GM19372 (cell line): ENCODE data around the gene LRRN2.
"Not testable (repeated sequence)": the region's sequence is repeated elsewhere in the genome, so short reads cannot be mapped to it uniquely, and the experiment has no call there.

ENCODE experiments used
- ATAC-seq: cut with Tn5 transposase; IDR thresholded peaks from one replicate; pipeline ENCODE4 v1.9.1; 2021; ENCODE audit warnings: mild to moderate bottlenecking, low read depth, moderate library complexity; ENCODE audit not compliant: unreplicated experiment

The LRRN2 gene

GRCh38 chr1:204578867-204579664 is 106.5 kb downstream of the LRRN2 start:
- ATAC-seq: peak; percentile 67

- no peak for ATAC-seq
These were observed 107.6 kb downstream of the LRRN2 start for GRCh38 chr1:204577794-204578478.

DNA sequence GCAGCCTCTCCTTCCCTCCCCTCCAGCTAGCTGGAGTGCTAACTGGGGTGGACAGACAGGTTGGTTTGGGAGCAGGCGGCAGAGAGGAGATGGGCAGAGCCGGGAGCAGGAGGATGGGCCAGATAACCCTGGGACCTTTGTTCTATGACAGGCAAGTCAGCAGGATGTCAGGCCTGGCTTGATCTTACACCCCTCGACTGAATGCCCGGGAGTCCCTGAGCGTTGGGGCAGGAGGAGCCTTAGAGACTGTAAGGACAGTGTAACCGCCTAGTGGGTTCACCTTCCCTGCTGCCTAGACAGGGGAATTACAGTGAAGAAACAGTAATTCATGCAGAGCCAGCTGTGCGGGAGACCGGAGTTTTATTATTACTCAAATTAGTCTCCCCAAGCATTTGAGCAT is 109.1 kb downstream of the LRRN2 start:
- ATAC-seq: no peak

- ATAC-seq: no peak
These were observed 110.0 kb downstream of the LRRN2 start for GRCh38 chr1:204575221-204576190.

DNA sequence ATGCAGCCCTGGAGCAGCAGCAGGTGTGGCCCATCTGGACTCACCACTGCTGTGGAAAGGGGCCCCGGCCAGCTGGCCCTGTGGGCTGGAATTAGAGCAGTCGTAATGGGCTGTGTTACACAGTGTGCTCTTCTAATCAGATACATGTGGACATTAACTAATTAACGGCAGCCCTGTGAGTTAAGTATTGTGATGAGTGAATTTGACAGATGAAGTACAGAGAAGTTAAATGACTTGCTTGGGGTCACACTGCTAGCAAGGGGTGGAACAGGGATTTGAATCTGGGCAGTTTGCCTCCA is 110.7 kb downstream of the LRRN2 start:
- no peak for ATAC-seq

GRCh38 chr1:204574016-204574864 is 111.3 kb downstream of the LRRN2 start:
- ATAC-seq: no peak

GRCh38 chr1:204572923-204573922 is 112.3 kb downstream of the LRRN2 start:
- ATAC-seq: no peak

- ATAC-seq: no peak
These were observed 113.9 kb downstream of the LRRN2 start for GRCh38 chr1:204571631-204572030.

DNA sequence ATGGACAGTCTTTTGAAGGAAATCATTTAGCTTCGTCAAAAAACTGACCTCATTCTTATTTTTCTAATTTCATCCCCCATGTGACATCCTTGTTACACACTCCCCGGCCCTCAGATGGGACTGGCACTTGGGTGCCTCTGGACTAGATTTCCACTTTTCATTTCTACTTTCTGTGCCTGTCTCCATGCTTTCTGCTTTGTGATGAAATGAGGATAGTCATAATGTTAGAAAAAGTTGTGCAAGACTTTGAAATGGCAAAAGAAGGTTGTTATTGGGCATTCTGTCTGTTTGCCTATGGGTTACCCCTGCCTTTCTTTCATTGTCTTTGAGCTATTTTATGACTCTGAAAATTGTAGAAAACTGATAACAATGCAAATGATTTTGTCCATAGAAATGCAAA is 114.4 kb downstream of the LRRN2 start:
- no peak for ATAC-seq

- ATAC-seq: not testable (repeated sequence)
These were observed 115.5 kb downstream of the LRRN2 start for GRCh38 chr1:204570021-204570420.

GRCh38 chr1:204569478-204569877 is 116.1 kb downstream of the LRRN2 start:
- ATAC-seq: no peak

DNA sequence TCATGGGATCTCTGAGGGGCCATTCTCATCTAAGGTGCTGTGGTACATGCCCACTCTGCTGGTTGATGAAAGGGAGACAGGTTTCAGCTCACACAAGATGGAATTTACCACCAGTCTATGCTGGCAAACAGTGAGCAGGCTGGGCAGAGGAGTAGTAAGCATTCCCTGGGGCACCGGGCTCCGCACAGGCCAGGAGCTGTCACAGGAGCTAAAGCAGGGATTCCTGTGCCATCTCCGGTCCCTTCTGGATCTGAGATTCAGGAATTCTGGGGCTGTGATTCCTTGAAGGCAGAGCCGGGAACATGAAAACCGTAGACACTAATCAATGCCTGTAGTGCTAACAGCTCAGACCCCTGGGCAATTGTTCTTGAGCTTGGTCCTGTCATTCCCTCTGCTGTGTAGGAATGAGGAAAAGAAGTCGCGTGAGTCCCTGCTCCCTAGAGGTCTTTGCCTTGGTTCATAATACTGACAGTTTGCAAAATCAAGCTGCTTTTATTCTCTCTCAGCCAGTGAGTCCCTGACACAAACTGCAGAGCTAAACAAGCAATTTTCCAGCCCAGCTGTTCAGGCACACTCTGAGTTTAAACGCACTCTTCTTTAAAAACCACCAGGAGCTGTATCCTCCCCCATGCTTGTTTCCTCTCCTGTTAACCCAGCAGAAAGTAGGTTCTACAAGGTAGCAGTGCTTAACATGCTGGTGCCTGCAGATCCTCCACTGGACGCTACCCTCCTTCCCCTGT is 116.8 kb downstream of the LRRN2 start:
- no peak for ATAC-seq
